Mesenchymal stem cell (in vitro differentiated cells and primary cell): ENCODE results near the gene CCDC92.

Experiments
- DNase-seq: peaks from one replicate; pipeline ENCODE4 v3.0.0-alpha.2; 2013
- H2AFZ ChIP-seq: one replicate; pipeline ENCODE4 v1.6.1; 2013; ENCODE audit warnings: low read depth, mild to moderate bottlenecking, control low read depth, inconsistent platforms, low read length, moderate library complexity
- H2AK5ac ChIP-seq: 2 replicates; pipeline ENCODE4 v1.6.1; 2013; ENCODE audit warnings: low read length, moderate library complexity, mild to moderate bottlenecking, inconsistent platforms; ENCODE audit not compliant: severe bottlenecking
- H2BK120ac ChIP-seq: one replicate; pipeline ENCODE4 v1.6.1; 2013; ENCODE audit warnings: low read depth, mild to moderate bottlenecking, inconsistent platforms, low read length, moderate library complexity
- H2BK12ac ChIP-seq, 2 experiments: one replicate each; pipeline ENCODE4 v1.6.1; 2013; ENCODE audit warnings: inconsistent platforms in 2 of 2, low read length in 2 of 2, mild to moderate bottlenecking in 2 of 2, moderate library complexity in 2 of 2, control low read depth in 1 of 2
- H2BK15ac ChIP-seq: one replicate; pipeline ENCODE4 v1.6.1; 2013; ENCODE audit warnings: mild to moderate bottlenecking, low read depth, inconsistent platforms; ENCODE audit not compliant: poor library complexity, severe bottlenecking
- H2BK5ac ChIP-seq: 2 replicates; pipeline ENCODE4 v1.6.1; 2013; ENCODE audit warnings: low read depth, mild to moderate bottlenecking, low read length, control low read depth, inconsistent platforms; ENCODE audit not compliant: poor library complexity, severe bottlenecking
- H3K14ac ChIP-seq, 2 experiments: one replicate each; pipeline ENCODE4 v1.6.1; 2013; ENCODE audit warnings: inconsistent platforms in 2 of 2, low read length in 2 of 2, control low read depth in 1 of 2, mild to moderate bottlenecking in 1 of 2, moderate library complexity in 1 of 2
- H3K18ac ChIP-seq, 2 experiments: one replicate each; pipeline ENCODE4 v1.6.1; 2013; ENCODE audit warnings: inconsistent platforms in 2 of 2, low read length in 2 of 2, control low read depth in 1 of 2, low read depth in 1 of 2, mild to moderate bottlenecking in 1 of 2
- H3K23ac ChIP-seq, 2 experiments: one replicate each; pipeline ENCODE4 v1.6.1; 2013; ENCODE audit warnings: inconsistent platforms in 2 of 2, low read length in 2 of 2, mild to moderate bottlenecking in 2 of 2, moderate library complexity in 2 of 2, control low read depth in 1 of 2
- H3K27ac ChIP-seq: 2 replicates; pipeline ENCODE4 v1.5.1; 2013; ENCODE audit warnings: mild to moderate bottlenecking, moderate library complexity, low read length, control low read depth, inconsistent platforms; ENCODE audit not compliant: poor library complexity, severe bottlenecking
- H3K27me3 ChIP-seq, 2 experiments: 2 replicates each; pipeline versions ENCODE4 v1.6.1 to v1.7.0; 2013; ENCODE audit warnings: low read length in 2 of 2, mild to moderate bottlenecking in 2 of 2, moderate library complexity in 2 of 2, control low read depth in 1 of 2, inconsistent platforms in 1 of 2; ENCODE audit not compliant: control insufficient read depth in 1 of 2, insufficient read depth in 1 of 2
- H3K36me3 ChIP-seq, 2 experiments: 2 replicates each; pipeline versions ENCODE4 v1.6.1 to v1.7.0; 2013; ENCODE audit warnings: low read length in 2 of 2, control low read depth in 1 of 2, inconsistent platforms in 1 of 2, low read depth in 1 of 2, mild to moderate bottlenecking in 1 of 2; ENCODE audit not compliant: insufficient read depth in 2 of 2, control insufficient read depth in 1 of 2
- H3K4ac ChIP-seq, 2 experiments: one replicate each; pipeline ENCODE4 v1.6.1; 2013; ENCODE audit warnings: inconsistent platforms in 2 of 2, low read length in 2 of 2, mild to moderate bottlenecking in 2 of 2, moderate library complexity in 2 of 2, control low read depth in 1 of 2, low read depth in 1 of 2
- H3K4me1 ChIP-seq: 2 replicates; pipeline ENCODE4 v1.6.1; 2013; ENCODE audit warnings: low read depth, low read length, control low read depth; ENCODE audit not compliant: control insufficient read depth, insufficient read depth
- H3K4me2 ChIP-seq: 2 replicates; pipeline ENCODE4 v1.6.1; 2013; ENCODE audit warnings: low read length, mild to moderate bottlenecking, inconsistent platforms; ENCODE audit not compliant: poor library complexity, severe bottlenecking
- H3K4me3 ChIP-seq, 2 experiments: 2 replicates each; pipeline versions ENCODE4 v1.5.1 to v1.7.0; 2013; ENCODE audit warnings: low read length in 2 of 2, mild to moderate bottlenecking in 2 of 2, control low read depth in 1 of 2, low read depth in 1 of 2; ENCODE audit not compliant: insufficient read depth in 1 of 2
- H3K79me1 ChIP-seq: replicated peaks from 2 replicates; pipeline ENCODE4 v1.6.1; 2013; ENCODE audit warnings: mild to moderate bottlenecking, control low read depth, low read length, inconsistent platforms; ENCODE audit not compliant: poor library complexity, severe bottlenecking
- H3K9ac ChIP-seq: 2 replicates; pipeline ENCODE4 v1.7.0; 2013; ENCODE audit warnings: mild to moderate bottlenecking, low read length, moderate library complexity
- H3K9me3 ChIP-seq: 2 replicates; pipeline ENCODE4 v1.7.0; 2013; ENCODE audit warnings: mild to moderate bottlenecking, low read length; ENCODE audit not compliant: control insufficient read depth
- H4K8ac ChIP-seq: one replicate; pipeline ENCODE4 v1.6.1; 2013; ENCODE audit warnings: inconsistent platforms, mild to moderate bottlenecking, low read length, moderate library complexity
- H4K91ac ChIP-seq: one replicate; pipeline ENCODE4 v1.6.1; 2013; ENCODE audit warnings: mild to moderate bottlenecking, low read length, inconsistent platforms
- WGBS: methylation state at CpG from one replicate; pipeline ENCODE4 v1.1.7; 2013; ENCODE audit warnings: mixed read lengths; 5-methylcytosine and 5-hydroxymethylcytosine counted together

CCDC92 gene

GRCh38 chr12:123923927-123924326 is 48.7 kb downstream of the CCDC92 start:
- no peaks in the 10 kb centered on the region for H3K9me3 ChIP-seq
- no peak overlapping the region for H2BK15ac ChIP-seq
- no peak overlapping the region for H4K91ac ChIP-seq
- H3K4ac ChIP-seq: no peak overlapping the region
- H3K27ac ChIP-seq: no peak overlapping the region
- H2BK12ac ChIP-seq: no peak overlapping the region
- H3K27me3 ChIP-seq: peaks cover 0 to 23% of the 10 kb centered on the region in 2 experiments
- H3K23ac ChIP-seq: no peak overlapping the region
- WGBS: 48% methylated on average over 7 of the region's 7 CpGs
- no peaks in the 10 kb centered on the region for H3K4me1 ChIP-seq
- no peak overlapping the region for H3K9ac ChIP-seq
- no peaks in the 10 kb centered on the region for H3K36me3 ChIP-seq
- H2BK120ac ChIP-seq: no peak overlapping the region
- H4K8ac ChIP-seq: no peak overlapping the region
- no peak overlapping the region for H2AFZ ChIP-seq
- no peak overlapping the region for H2BK5ac ChIP-seq
- H3K4me2 ChIP-seq: no peak overlapping the region
- H3K14ac ChIP-seq: no peak overlapping the region
- no peaks in the 10 kb centered on the region for H3K79me1 ChIP-seq
- no peak overlapping the region for H3K4me3 ChIP-seq
- DNase-seq: no peak
- H3K18ac ChIP-seq: no peak overlapping the region
- no peak overlapping the region for H2AK5ac ChIP-seq

DNA sequence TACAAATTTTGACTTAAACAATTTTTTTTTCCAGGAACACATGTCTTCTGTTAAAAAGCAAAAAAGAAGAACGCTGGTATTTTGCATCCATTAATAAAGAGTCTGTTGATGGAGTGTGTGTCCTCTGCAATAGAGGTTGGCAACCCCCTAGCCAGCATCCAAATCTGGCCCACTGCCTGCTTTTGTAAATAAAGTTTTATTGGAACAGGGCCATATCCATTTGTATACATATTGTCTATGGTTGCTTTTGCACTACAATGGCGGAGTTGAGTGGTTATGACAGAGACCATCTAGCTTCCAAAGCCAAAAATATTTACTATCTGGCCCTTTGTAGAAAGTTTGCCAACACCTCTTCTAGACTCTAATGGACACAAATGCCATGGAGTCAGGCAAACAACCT is 49.6 kb downstream of the CCDC92 start:
- H3K27me3 ChIP-seq: peaks cover 3 to 27% of the 10 kb centered on the region in 2 experiments
- no peak overlapping the region for H4K8ac ChIP-seq
- no peak overlapping the region for H3K23ac ChIP-seq
- no peak overlapping the region for H3K14ac ChIP-seq
- H2BK5ac ChIP-seq: no peak overlapping the region
- H4K91ac ChIP-seq: no peak overlapping the region
- no peak overlapping the region for H2BK12ac ChIP-seq
- H2BK15ac ChIP-seq: no peak overlapping the region
- H3K18ac ChIP-seq: no peak overlapping the region
- H3K4ac ChIP-seq: no peak overlapping the region
- H3K79me1 ChIP-seq: no peaks in the 10 kb centered on the region
- no peak overlapping the region for H3K27ac ChIP-seq
- H3K9ac ChIP-seq: no peak overlapping the region
- no peak overlapping the region for H2BK120ac ChIP-seq
- H3K9me3 ChIP-seq: no peaks in the 10 kb centered on the region
- H2AK5ac ChIP-seq: no peak overlapping the region
- DNase-seq: no peak
- 63% methylated on average over 2 of the region's 2 CpGs for WGBS
- H3K36me3 ChIP-seq: no peaks in the 10 kb centered on the region
- no peak overlapping the region for H3K4me3 ChIP-seq
- no peaks in the 10 kb centered on the region for H3K4me1 ChIP-seq
- H2AFZ ChIP-seq: no peak overlapping the region
- H3K4me2 ChIP-seq: no peak overlapping the region

GRCh38 chr12:123919980-123920360 is 52.7 kb downstream of the CCDC92 start:
- H3K23ac ChIP-seq: no peak overlapping the region
- no peak overlapping the region for H2BK5ac ChIP-seq
- no peak overlapping the region for H2AFZ ChIP-seq
- H3K4me1 ChIP-seq: peaks cover 1% of the 10 kb centered on the region
- no peak overlapping the region for H2BK15ac ChIP-seq
- H3K27ac ChIP-seq: no peak overlapping the region
- H2BK120ac ChIP-seq: no peak overlapping the region
- H4K8ac ChIP-seq: no peak overlapping the region
- H2BK12ac ChIP-seq: no peak overlapping the region
- H3K79me1 ChIP-seq: no peaks in the 10 kb centered on the region
- no peak overlapping the region for H3K9ac ChIP-seq
- H3K4me3 ChIP-seq: no peak overlapping the region
- WGBS: 100% methylated on average over 2 of the region's 3 CpGs
- H3K18ac ChIP-seq: no peak overlapping the region
- H4K91ac ChIP-seq: no peak overlapping the region
- H3K9me3 ChIP-seq: no peaks in the 10 kb centered on the region
- H3K36me3 ChIP-seq: no peaks in the 10 kb centered on the region
- no peak for DNase-seq
- H3K4me2 ChIP-seq: no peak overlapping the region
- H3K27me3 ChIP-seq: peaks cover 19 to 38% of the 10 kb centered on the region in 2 experiments
- no peak overlapping the region for H3K14ac ChIP-seq
- H2AK5ac ChIP-seq: no peak overlapping the region
- H3K4ac ChIP-seq: no peak overlapping the region

GRCh38 chr12:123917337-123917850 is 55.2 kb downstream of the CCDC92 start:
- H3K14ac ChIP-seq: no peak overlapping the region
- H3K18ac ChIP-seq: no peak overlapping the region
- H2AK5ac ChIP-seq: no peak overlapping the region
- DNase-seq: no peak
- H3K23ac ChIP-seq: no peak overlapping the region
- H4K8ac ChIP-seq: no peak overlapping the region
- no peak overlapping the region for H3K4me2 ChIP-seq
- no peak overlapping the region for H2BK15ac ChIP-seq
- H4K91ac ChIP-seq: no peak overlapping the region
- H3K79me1 ChIP-seq: no peaks in the 10 kb centered on the region
- 84% methylated on average over 19 of the region's 19 CpGs for WGBS
- H2AFZ ChIP-seq: no peak overlapping the region
- no peak overlapping the region for H3K27ac ChIP-seq
- no peaks in the 10 kb centered on the region for H3K9me3 ChIP-seq
- no peak overlapping the region for H2BK5ac ChIP-seq
- no peak overlapping the region for H2BK120ac ChIP-seq
- H3K9ac ChIP-seq: no peak overlapping the region
- H3K4ac ChIP-seq: no peak overlapping the region
- no peak overlapping the region for H3K4me3 ChIP-seq
- H3K27me3 ChIP-seq: peaks cover 28 to 33% of the 10 kb centered on the region in 2 experiments
- H3K36me3 ChIP-seq: no peaks in the 10 kb centered on the region
- H3K4me1 ChIP-seq: peaks cover 1% of the 10 kb centered on the region
- no peak overlapping the region for H2BK12ac ChIP-seq
